CD4-positive, alpha-beta T cell treated with Interleukin-1 beta for 1 hour (primary cell): ENCODE measurements around the gene CYP11A1.
A peak's percentile ranks its signal among the peaks of the same experiment; 100 is the strongest.

Source experiments
- DNase-seq, 2 donors: peaks; one replicate each; pipeline ENCODE4 v3.0.0-alpha.2; 2020 to 2022

CYP11A1 gene

DNA sequence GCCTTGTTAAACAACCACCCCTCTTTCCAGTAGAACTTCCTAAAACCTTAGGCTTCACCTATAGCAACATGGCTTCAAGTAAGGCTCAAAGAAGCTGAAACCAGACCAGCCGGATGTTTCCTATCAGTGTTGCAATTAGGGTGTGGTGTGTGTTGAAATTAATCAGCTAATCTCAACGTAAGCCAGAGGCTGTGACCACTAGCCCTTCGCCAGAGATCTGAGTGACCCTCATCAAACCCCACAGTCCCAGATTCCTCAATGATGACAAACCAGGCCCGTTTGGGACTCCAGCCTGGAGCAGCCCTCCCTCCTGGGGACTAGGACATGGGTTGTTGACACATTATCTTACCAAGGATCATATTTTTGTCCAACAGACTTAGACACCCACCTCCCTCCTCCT lies 27.3 kb downstream of the CYP11A1 start:
- no peak for DNase-seq

DNA sequence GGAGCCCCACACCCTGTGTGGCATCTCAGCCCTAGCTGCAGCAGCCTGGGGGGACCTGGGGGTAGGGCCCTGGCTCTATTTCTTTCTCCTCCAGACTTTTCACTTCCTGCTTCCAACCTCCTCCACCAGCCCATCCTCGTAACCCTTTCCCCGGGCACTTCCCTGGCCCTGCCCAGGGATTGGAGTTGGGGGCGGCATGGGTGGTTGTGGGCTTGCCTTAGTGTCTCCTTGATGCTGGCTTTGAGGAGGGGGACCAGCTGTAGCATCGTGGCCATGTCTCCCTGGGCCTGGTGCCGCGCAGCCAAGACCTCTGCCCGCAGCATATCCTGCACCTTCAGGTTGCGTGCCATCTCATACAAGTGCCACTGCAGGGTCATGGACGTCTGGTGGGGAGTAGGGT lies 28.1 kb downstream of the CYP11A1 start:
- DNase-seq = no peak

GRCh38 chr15:74338676-74339075 lies 28.8 kb downstream of the CYP11A1 start:
- no peak for DNase-seq

- DNase-seq = no peak
These were observed 29.7 kb downstream of the CYP11A1 start for GRCh38 chr15:74337607-74338211.

- DNase-seq = no peak
These were observed 30.3 kb downstream of the CYP11A1 start for GRCh38 chr15:74337146-74337545.

- no peak for DNase-seq
These were observed 31.1 kb downstream of the CYP11A1 start for GRCh38 chr15:74336061-74337005.

DNA sequence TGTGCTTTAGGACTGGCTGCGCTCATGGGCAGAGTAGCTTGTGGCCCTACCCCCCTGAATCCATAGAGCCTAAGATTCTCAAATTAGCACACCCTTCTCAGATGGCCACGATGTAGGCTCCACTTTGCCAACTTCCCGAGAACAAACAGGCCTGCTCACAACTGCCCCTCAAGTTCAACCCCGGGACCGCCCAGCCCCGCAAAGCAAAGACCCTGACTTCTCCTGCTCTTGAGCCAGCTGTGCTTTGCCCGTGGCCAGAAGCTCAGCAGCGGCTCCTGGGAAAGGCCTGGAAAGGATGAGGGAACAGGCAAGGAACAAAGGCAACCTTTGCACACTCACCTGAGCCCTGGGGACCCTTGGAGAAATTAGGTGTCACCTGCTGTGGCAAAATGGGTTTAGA lies 32.0 kb downstream of the CYP11A1 start:
- no peak for DNase-seq

GRCh38 chr15:74334127-74334526 lies 33.3 kb downstream of the CYP11A1 start:
- DNase-seq = no peak

DNA sequence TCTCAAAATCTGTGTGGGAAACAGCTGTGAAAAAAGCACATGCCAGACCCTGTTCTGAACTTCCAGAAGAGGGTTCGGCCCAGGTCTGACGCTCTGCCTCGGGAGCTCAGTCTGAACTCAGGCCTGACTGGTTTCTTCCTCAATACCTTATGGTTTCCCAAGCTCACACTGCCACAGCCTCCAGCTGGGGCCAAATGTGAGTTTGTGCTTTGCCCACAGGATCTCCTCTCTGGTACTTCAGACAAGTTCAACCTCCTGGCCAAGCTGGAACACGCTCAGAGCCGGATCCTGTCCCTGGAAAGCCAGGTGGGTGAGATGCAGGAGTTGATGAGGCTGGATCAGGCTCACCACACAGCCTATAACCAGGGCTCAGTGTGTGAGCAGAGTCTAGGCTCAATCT lies 33.8 kb downstream of the CYP11A1 start:
- no peak for DNase-seq

- no peak for DNase-seq
These were observed 34.4 kb downstream of the CYP11A1 start for GRCh38 chr15:74333093-74333492.

DNA sequence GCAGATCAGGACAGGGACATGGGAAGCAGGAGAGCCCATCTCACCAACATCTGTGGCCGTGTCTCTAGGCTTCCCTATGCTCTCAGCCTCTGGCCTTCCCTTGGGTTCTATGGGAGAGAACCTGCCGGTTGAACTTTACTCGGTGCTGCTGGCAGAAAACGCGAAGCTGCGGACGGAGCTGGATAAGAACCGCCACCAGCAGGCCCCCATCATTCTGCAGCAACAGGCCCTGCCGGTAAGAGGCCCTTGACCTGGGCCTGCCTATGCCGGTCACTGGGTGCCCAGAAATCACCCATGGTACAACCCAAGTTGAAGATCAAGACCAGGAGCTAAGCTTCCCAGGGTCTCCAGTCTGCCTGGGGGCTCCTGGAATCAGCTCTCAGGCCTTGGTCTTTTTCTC lies 34.8 kb downstream of the CYP11A1 start:
- no peak for DNase-seq

GRCh38 chr15:74332011-74332410 lies 35.4 kb downstream of the CYP11A1 start:
- DNase-seq = no peak

- DNase-seq = no peak
These were observed 36.5 kb downstream of the CYP11A1 start for GRCh38 chr15:74330861-74331408.

GRCh38 chr15:74328331-74329056 lies 39.0 kb downstream of the CYP11A1 start:
- DNase-seq = no peak

DNA sequence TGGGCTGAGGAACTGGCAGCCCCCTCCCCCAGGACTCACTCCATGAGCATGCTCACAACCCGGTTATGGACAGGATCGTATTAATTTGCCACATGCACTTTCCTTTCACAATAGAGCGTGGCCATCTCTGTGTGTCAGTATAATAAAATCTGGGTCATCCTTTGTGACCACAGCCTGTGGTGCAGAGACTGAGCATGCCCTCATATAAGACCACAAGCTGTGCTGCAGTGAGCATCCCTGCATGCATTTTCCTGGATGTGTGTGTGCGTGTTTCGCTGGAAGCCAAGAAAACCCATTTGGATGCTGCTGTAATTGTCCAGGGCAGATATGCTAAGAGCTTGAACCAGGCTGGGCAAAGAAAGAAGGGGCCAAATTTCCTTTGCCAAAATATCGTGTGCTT lies 39.7 kb downstream of the CYP11A1 start:
- DNase-seq = no peak

DNA sequence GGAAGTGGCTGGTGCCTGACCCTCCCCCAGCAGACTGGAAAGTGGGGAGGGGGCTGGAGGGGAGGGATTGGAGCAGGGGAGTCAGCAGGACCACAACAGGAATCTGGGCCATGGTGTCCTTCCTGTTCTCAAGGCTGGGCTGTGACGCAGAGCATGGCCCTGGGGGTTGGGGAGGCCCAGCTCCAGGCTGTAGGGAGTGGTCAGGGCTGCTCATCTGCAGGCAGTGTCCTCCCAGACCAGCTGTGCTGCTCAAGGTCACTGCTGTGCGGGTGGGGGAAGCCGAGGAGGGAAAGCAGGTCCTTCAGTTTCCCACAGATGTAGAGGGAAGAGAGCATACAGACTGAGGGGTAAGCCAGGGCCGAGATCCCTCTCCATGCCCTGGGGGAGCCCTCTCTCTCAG lies 40.7 kb downstream of the CYP11A1 start:
- DNase-seq = no peak

GRCh38 chr15:74324714-74325113 lies 42.7 kb downstream of the CYP11A1 start:
- no peak for DNase-seq

GRCh38 chr15:74322558-74323180 lies 44.8 kb downstream of the CYP11A1 start:
- DNase-seq = peak; percentile 49 to 54

- peak in 1 of 2 donors; percentile 12 for DNase-seq
These were observed 46.8 kb downstream of the CYP11A1 start for GRCh38 chr15:74320352-74321247.

- no peak for DNase-seq
These were observed 47.7 kb downstream of the CYP11A1 start for GRCh38 chr15:74319596-74320351.

- no peak for DNase-seq
These were observed 48.3 kb downstream of the CYP11A1 start for GRCh38 chr15:74319138-74319460.
